ENCODE data around the gene FOXC2. TPM values are rescaled to one million over a fixed set of nuclear protein-coding genes. Genes with fewer than 3 reads are reported as not detected.
A peak's percentile ranks its signal among the peaks of the same experiment; 100 is the strongest.

Gene FOXC2
- total and polyA plus RNA-seq, 2 donors (not counting 3 experiments of a cell fraction or from before 2014, with no cell fraction given), result 7.7 to 44.0 TPM

- Histone ChIP-seq H3K79me2 (ENCODE audit: control insufficient read depth, insufficient read depth, low read length) (peaks cover 92% of the 10 kb centered on the region), H3K27me3 (ENCODE audit: control insufficient read depth in 2 of 2, insufficient read depth in 2 of 2, low read length in 2 of 2) (no peaks in the 10 kb centered on the region), H3K9me1 (replicated peaks; ENCODE audit: control insufficient read depth, extremely low read depth, insufficient read depth, low read length) (no peaks in the 10 kb centered on the region), H3K4me1 (ENCODE audit: control insufficient read depth, extremely low read depth, insufficient read depth, low read length) (peaks cover 40% of the 10 kb centered on the region), H2AFZ (ENCODE audit: low read depth, low read length) (no peak overlapping the region), H3K9me3 (replicated peaks; ENCODE audit: control insufficient read depth, insufficient read depth, low read length) (no peaks in the 10 kb centered on the region), H3K4me3 (replicated peaks in 1 of 3; ENCODE audit: insufficient read depth in 1 of 3, low read depth in 1 of 3, low read length in 3 of 3) (peak overlapping the region; percentile 88 to 99 (median 94)), H3K4me2 (ENCODE audit: insufficient read depth, low read length) (peak overlapping the region; percentile 76), H3K36me3 (ENCODE audit: control insufficient read depth in 2 of 2, extremely low read depth in 1 of 2, insufficient read depth in 2 of 2, low read length in 2 of 2) (peaks cover 5 to 10% of the 10 kb centered on the region in 2 experiments), H4K20me1 (replicated peaks; ENCODE audit: control insufficient read depth, extremely low read depth, insufficient read depth, low read length) (no peaks in the 10 kb centered on the region), H3K9ac (replicated peaks; ENCODE audit: extremely low read depth, insufficient read depth, low read length) (peak overlapping the region; percentile 86), H3K27ac (ENCODE audit: insufficient read depth, low read depth, low read length) (peak overlapping the region; percentile 78)
- dilution Hi-C loops (cut with MboI; ENCODE audit: extremely low pct_ligation_motif_present, low sequenced_read_pairs) (no loop called here), intact Hi-C loops (cut with micrococcal nuclease) (loop anchor here (1.0 to 2.0 kb wide), 2 partner anchors 93 to 109 kb away; no protein-coding TSS in a partner anchor)
- FAIRE-seq, result peak; percentile 52
- DNase-seq (ENCODE audit: low read depth, low spot score), result peak; percentile 55
- TF ChIP-seq CTCF (IDR thresholded peaks at IDR 0.05; ENCODE audit: extremely low read depth in 1 of 2, insufficient read depth in 1 of 2, low read depth in 1 of 2, low read length in 2 of 2), result no peak
- TF ChIP-seq FOS (IDR thresholded peaks at IDR 0.05; ENCODE audit: borderline replicate concordance, insufficient read depth, low read length), result no peak
- ChIA-PET POLR2A (no interaction called here), CTCF (interaction anchor here (1.0 to 10.4 kb wide), 8 partner anchors 161 to 726 kb away, joined by 3 to 283 read pairs (median 6); no protein-coding TSS in a partner anchor)
- BruUV-seq (replicated peaks), result no TSS peak
These were observed 4.9 kb downstream of the FOXC2 start for GRCh38 chr16:86571530-86571915.

- ChIA-PET CTCF (interaction anchor here (1.2 to 3.4 kb wide), 3 partner anchors 161 to 302 kb away, joined by 3 to 39 read pairs (median 4); no protein-coding TSS in a partner anchor), POLR2A (no interaction called here)
- Histone ChIP-seq H3K9me3 (replicated peaks; ENCODE audit: control insufficient read depth, insufficient read depth, low read length) (no peaks in the 10 kb centered on the region), H3K4me3 (replicated peaks in 1 of 3; ENCODE audit: insufficient read depth in 1 of 3, low read depth in 1 of 3, low read length in 3 of 3) (peak overlapping the region in 2 of 3 experiments; percentile 94 to 99), H3K9me1 (replicated peaks; ENCODE audit: control insufficient read depth, extremely low read depth, insufficient read depth, low read length) (no peaks in the 10 kb centered on the region), H3K4me1 (ENCODE audit: control insufficient read depth, extremely low read depth, insufficient read depth, low read length) (peaks cover 45% of the 10 kb centered on the region), H3K4me2 (ENCODE audit: insufficient read depth, low read length) (peak overlapping the region; percentile 76), H4K20me1 (replicated peaks; ENCODE audit: control insufficient read depth, extremely low read depth, insufficient read depth, low read length) (no peaks in the 10 kb centered on the region), H3K36me3 (ENCODE audit: control insufficient read depth in 2 of 2, extremely low read depth in 1 of 2, insufficient read depth in 2 of 2, low read length in 2 of 2) (peaks cover 5 to 10% of the 10 kb centered on the region in 2 experiments), H3K9ac (replicated peaks; ENCODE audit: extremely low read depth, insufficient read depth, low read length) (peak overlapping the region; percentile 86), H3K79me2 (ENCODE audit: control insufficient read depth, insufficient read depth, low read length) (peaks cover 93% of the 10 kb centered on the region), H3K27me3 (ENCODE audit: control insufficient read depth in 2 of 2, insufficient read depth in 2 of 2, low read length in 2 of 2) (no peaks in the 10 kb centered on the region), H3K27ac (ENCODE audit: insufficient read depth, low read depth, low read length) (peak overlapping the region; percentile 78), H2AFZ (ENCODE audit: low read depth, low read length) (no peak overlapping the region)
- FAIRE-seq (peak; percentile 86), DNase-seq (ENCODE audit: low read depth, low spot score) (peak; percentile 58)
- dilution Hi-C loops (cut with MboI; ENCODE audit: extremely low pct_ligation_motif_present, low sequenced_read_pairs) (no loop called here), intact Hi-C loops (cut with micrococcal nuclease) (loop anchor here (1.0 kb wide), 1 partner anchor 169 kb away; no protein-coding TSS in a partner anchor)
- peak; percentile 62 for TF ChIP-seq POLR2AphosphoS5 (IDR thresholded peaks at IDR 0.05; ENCODE audit: insufficient read depth, low read depth, low read length)
- TF ChIP-seq JUN (IDR thresholded peaks at IDR 0.05; ENCODE audit: borderline replicate concordance, insufficient read depth, insufficient read length, low read depth), result no peak
- no peak for TF ChIP-seq EZH2 (IDR thresholded peaks at IDR 0.05; ENCODE audit: borderline replicate concordance, low read depth, low read length, severe bottlenecking)
- TF ChIP-seq CTCF (IDR thresholded peaks at IDR 0.05; ENCODE audit: extremely low read depth in 1 of 2, insufficient read depth in 1 of 2, low read depth in 1 of 2, low read length in 2 of 2), result no peak
- no TSS peak for BruUV-seq (replicated peaks)
These were observed 5.5 kb downstream of the FOXC2 start for GRCh38 chr16:86572041-86572521.

Data from endothelial cell of umbilical vein (primary cell).